HG03439 (cell line): Measurements from ENCODE around the gene ARL15.
"Not testable (repeated sequence)": the region's sequence is repeated elsewhere in the genome, so short reads cannot be mapped to it uniquely, and the experiment has no call there.

Experiments used
- ATAC-seq: cut with Tn5 transposase; IDR thresholded peaks from one replicate; pipeline ENCODE4 v1.9.1; 2021; ENCODE audit warnings: mild to moderate bottlenecking, moderate library complexity; ENCODE audit not compliant: unreplicated experiment

The ARL15 gene

GRCh38 chr5:53871775-53872174, 438.6 kb downstream of the ARL15 start:
- ATAC-seq = no peak

DNA sequence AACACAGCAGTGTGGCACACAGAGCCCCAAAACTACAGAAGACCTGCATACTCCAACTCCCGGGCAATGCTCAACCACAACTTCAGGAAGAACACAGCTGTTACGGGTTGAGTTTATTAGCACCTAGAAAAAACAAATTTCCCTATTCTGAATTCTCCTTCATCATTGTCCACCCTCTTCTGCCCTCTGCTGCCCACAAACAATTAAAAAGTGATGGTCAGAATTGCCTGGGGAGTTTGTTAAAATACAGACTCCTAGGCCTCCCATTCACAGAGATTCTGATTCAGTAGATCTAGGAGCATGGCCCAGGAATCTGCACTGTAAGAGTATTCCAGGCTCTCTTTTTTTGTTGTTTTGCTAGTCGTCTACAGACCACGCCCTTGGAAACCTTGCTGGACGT, 439.3 kb downstream of the ARL15 start:
- no peak for ATAC-seq

GRCh38 chr5:53858700-53859456, 451.5 kb downstream of the ARL15 start:
- ATAC-seq = no peak

DNA sequence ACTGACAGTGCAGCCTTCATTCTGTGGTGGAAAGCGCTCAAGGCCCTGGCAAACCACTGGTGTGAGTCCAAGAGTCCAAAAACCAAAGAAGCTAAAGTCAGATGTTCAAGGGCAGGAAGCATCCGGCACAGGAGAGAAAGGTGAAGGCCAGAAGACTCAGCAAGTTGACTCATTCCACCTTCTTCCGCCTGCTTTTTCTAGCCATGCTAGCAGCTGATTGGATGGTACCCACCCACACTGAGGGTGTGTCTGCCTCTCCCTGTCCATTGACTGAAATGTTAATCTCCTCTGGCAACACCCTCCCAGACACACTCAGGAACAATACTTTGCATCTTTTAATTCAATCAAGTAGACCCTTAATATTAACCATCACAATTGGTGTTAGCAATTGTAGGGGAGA, 453.9 kb downstream of the ARL15 start:
- no peak for ATAC-seq

- ATAC-seq = not testable (repeated sequence)
These were observed 473.4 kb downstream of the ARL15 start for GRCh38 chr5:53836851-53837430.

DNA sequence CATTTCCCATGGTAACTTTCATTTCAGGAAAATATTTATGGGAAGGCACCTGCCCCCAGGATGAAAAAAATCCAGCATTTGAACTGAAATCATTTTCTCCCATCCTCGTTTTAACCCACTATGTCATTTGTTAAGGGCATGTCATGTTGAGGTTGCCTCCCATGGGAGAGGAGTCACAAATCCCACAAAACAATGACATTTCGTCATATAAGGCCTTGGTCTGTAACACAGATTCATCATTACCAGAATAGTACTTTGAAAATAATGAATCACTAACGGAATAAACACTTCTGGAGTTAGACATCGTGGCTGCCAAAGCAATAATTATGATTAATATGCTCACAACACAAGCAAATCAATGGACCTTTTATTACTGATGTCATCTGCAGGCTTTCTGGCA, 475.9 kb downstream of the ARL15 start:
- ATAC-seq = no peak
